ENCODE data around the gene EHMT1.

- TF ChIP-seq POLR2A (IDR thresholded peaks at IDR 0.05; ENCODE audit: low read depth, low read length) (no peak), POLR2AphosphoS5 (IDR thresholded peaks at IDR 0.05; ENCODE audit: low read depth, low read length) (no peak)
Measured at GRCh38 chr9:137678202-137678601, 59.4 kb downstream of the EHMT1 start.
